ENCODE data around the gene LCN9. TPM values are rescaled to one million over a fixed set of nuclear protein-coding genes. Genes with fewer than 3 reads are reported as not detected.

LCN9 gene
- total and polyA plus RNA-seq, 2 donors from 2014 or later: not detected

DNA sequence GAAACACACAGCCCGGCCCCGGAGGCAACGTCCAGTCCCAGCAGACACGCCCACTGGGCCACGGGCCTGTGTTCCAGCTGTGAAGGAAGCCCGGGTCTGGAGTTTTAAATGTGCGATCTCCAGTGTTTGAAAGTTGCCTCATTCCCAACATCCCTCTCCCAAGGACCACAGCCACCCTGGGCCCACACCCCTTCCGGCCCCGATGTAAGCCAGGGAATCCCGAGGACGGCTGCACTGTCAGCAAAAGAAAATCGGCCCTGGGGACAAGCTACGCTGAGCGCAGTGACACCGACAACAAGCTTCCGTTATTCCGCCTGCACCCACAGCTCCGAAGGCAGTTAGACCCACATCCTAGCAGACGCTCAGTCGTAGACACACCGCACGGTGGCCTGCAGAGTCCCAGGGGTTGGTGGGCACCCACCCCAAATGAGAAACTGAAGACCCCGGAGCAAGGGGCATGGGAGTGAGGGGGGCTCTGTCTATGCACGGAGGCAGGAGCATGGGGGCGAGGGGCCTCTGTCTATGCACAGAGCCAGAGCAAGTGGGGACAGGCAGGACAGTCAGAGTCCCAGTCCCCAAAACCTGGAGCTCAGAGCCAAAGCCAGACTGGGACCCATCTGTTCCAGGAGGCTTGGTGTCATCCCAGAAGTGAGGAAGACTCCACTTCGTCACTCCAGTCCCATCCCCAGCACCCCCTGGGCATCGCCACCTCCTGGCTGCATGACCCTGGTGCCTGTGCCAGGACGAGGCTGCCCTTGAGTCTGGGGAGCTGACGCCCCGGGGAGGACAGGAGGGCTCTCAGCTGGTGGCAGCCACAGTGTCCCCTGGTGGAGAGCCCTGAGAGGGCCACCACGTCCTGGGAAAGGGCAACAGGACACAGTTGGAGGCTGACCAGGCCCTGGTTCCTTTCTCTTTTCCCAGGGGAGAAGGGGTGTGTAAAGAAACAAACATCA is 47.2 kb upstream of the LCN9 start:
- no peak for DNase-seq
- intact Hi-C loops (cut with DNase I): no loop called here

DNA sequence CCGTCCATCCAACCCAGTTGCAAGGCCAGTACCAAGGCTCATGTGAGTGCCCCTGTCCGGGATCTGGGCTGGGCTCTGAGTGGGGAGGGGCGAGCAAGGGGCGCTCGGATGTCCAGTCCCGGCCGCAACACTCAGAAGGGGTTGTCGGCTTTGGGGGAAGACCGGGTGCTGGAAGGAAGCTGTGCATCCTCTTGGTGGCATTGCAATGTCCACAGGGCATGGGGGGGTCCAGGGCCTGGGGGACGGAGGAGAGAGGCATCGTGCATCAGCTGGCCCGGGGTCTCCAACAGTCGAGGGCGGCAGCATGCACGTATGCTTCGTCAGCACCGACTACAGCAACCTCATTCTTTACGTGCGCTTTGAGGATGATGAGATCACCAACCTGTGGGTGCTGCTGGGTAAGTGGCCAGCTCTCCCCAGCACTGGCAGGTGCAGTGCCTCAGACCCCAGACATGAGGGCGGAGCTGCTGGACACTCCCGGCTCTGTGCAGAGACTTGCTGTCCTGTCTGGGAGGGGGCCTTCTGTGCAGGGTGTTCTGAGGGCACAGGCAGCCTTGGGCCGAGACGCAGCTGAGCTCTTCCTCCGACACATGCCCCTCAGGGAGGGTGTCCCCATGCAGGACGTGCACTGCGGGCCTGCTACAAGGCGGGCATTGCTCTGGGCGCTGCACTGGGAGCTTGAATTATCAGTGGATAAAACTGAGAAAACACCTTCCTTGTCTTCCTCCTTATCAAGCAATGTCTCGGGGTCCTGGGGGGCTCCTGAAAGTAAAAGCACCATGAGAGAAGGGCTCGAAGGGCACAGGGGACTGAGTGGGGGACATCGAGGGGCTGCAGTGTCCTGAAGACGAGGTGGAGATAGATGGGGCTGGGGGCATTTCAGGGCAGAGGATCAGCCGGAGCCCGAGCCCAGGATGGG is 46.2 kb upstream of the LCN9 start:
- H3K9ac ChIP-seq (ENCODE audit: low read length in 3 of 3): no peak overlapping the region
- H3K27me3 ChIP-seq (ENCODE audit: control insufficient read depth, insufficient read depth, low read length): no peaks in the 10 kb centered on the region
- intact Hi-C loops (cut with DNase I): no loop called here
- H3K4me1 ChIP-seq (ENCODE audit: control insufficient read depth in 2 of 3, insufficient read depth in 2 of 3, low read depth in 1 of 3, low read length in 3 of 3): no peaks in the 10 kb centered on the region
- DNase-seq (peak in 1 of 5 donors; percentile 20), FAIRE-seq (no peak)
- H3K9me3 ChIP-seq (ENCODE audit: control insufficient read depth in 2 of 3, insufficient read depth in 1 of 3, low read length in 3 of 3): no peaks in the 10 kb centered on the region
- TF ChIP-seq, protein P1, sequence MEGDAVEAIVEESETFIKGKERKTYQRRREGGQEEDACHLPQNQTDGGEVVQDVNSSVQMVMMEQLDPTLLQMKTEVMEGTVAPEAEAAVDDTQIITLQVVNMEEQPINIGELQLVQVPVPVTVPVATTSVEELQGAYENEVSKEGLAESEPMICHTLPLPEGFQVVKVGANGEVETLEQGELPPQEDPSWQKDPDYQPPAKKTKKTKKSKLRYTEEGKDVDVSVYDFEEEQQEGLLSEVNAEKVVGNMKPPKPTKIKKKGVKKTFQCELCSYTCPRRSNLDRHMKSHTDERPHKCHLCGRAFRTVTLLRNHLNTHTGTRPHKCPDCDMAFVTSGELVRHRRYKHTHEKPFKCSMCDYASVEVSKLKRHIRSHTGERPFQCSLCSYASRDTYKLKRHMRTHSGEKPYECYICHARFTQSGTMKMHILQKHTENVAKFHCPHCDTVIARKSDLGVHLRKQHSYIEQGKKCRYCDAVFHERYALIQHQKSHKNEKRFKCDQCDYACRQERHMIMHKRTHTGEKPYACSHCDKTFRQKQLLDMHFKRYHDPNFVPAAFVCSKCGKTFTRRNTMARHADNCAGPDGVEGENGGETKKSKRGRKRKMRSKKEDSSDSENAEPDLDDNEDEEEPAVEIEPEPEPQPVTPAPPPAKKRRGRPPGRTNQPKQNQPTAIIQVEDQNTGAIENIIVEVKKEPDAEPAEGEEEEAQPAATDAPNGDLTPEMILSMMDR (IDR thresholded peaks at IDR 0.05; ENCODE audit: borderline replicate concordance, extremely low read depth, insufficient read depth): no peak
- no peaks in the 10 kb centered on the region for H3K36me3 ChIP-seq (ENCODE audit: control insufficient read depth in 2 of 3, insufficient read depth in 3 of 3, low read length in 3 of 3)
- no peak overlapping the region for H3K4me3 ChIP-seq (ENCODE audit: low read length in 3 of 3)
- no peak overlapping the region for H3K27ac ChIP-seq (ENCODE audit: low read depth in 2 of 2, low read length in 2 of 2)

More for the DNA sequence above, 47.2 kb upstream of the LCN9 start:
- Histone ChIP-seq H3K27ac (ENCODE audit: low read depth in 2 of 2, low read length in 2 of 2) (no peak overlapping the region), H3K9ac (ENCODE audit: low read length in 3 of 3) (no peak overlapping the region), H3K27me3 (ENCODE audit: control insufficient read depth, insufficient read depth, low read length) (no peaks in the 10 kb centered on the region), H3K36me3 (ENCODE audit: control insufficient read depth in 2 of 3, insufficient read depth in 3 of 3, low read length in 3 of 3) (no peaks in the 10 kb centered on the region), H3K4me3 (ENCODE audit: low read length in 3 of 3) (no peak overlapping the region), H3K9me3 (ENCODE audit: control insufficient read depth in 2 of 3, insufficient read depth in 1 of 3, low read length in 3 of 3) (no peaks in the 10 kb centered on the region), H3K4me1 (ENCODE audit: control insufficient read depth in 2 of 3, insufficient read depth in 2 of 3, low read depth in 1 of 3, low read length in 3 of 3) (no peaks in the 10 kb centered on the region)
- FAIRE-seq: no peak
- TF ChIP-seq, protein P1 (IDR thresholded peaks at IDR 0.05; ENCODE audit: borderline replicate concordance, extremely low read depth, insufficient read depth): no peak

DNA sequence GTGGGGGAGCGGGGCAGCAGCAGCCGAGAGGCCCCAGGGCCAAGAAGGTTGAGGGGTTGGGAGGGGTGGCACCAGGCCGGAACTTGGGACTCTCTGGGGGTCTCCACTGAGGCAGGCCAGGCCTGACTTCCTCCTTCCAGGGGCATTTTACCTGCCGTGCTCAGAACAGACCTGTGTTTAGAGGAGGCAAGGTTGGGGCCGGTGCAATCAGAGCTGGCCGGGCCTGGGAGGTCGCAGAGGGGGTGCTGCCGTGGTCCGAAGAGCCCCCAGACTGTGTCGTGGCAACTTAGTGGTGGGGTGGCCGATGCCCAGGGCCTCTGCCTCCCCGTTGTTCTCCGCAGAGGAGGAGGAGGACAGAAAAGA is 45.6 kb upstream of the LCN9 start:
- TF ChIP-seq, protein P1 (IDR thresholded peaks at IDR 0.05; ENCODE audit: borderline replicate concordance, extremely low read depth, insufficient read depth): no peak
- Histone ChIP-seq H3K27me3 (ENCODE audit: control insufficient read depth, insufficient read depth, low read length) (no peaks in the 10 kb centered on the region), H3K36me3 (ENCODE audit: control insufficient read depth in 2 of 3, insufficient read depth in 3 of 3, low read length in 3 of 3) (no peaks in the 10 kb centered on the region), H3K9ac (ENCODE audit: low read length in 3 of 3) (no peak overlapping the region), H3K4me3 (ENCODE audit: low read length in 3 of 3) (no peak overlapping the region), H3K27ac (ENCODE audit: low read depth in 2 of 2, low read length in 2 of 2) (no peak overlapping the region), H3K4me1 (ENCODE audit: control insufficient read depth in 2 of 3, insufficient read depth in 2 of 3, low read depth in 1 of 3, low read length in 3 of 3) (no peaks in the 10 kb centered on the region), H3K9me3 (ENCODE audit: control insufficient read depth in 2 of 3, insufficient read depth in 1 of 3, low read length in 3 of 3) (no peaks in the 10 kb centered on the region)
- FAIRE-seq (no peak), DNase-seq (no peak)
- intact Hi-C loops (cut with DNase I): no loop called here
